Sigmoid colon (tissue), 3 donors: ENCODE measurements around the gene TCEANC2.

ENCODE experiments used
- CTCF ChIP-seq, 4 experiments: fragments of 450-650 bp in 3 of 4; fragments of 200-600 bp in 1 of 4; IDR thresholded peaks; one replicate each; pipeline ENCODE4 v1.5.1; 2016 to 2019; ENCODE audit warnings: antibody characterized with exemption in 4 of 4, mild to moderate bottlenecking in 3 of 4, moderate library complexity in 2 of 4
- POLR2A ChIP-seq, 2 donors: fragments of 450-650 bp; IDR thresholded peaks; one replicate each; pipeline ENCODE4 v1.6.1; 2016; ENCODE audit warnings: antibody characterized with exemption in 2 of 2, mild to moderate bottlenecking in 2 of 2, moderate library complexity in 2 of 2

GRCh38 chr1:54047384-54048305 is 5.8 kb upstream of the TCEANC2 start:
- TF ChIP-seq POLR2A (IDR thresholded peaks at IDR 0.05) (no peak), CTCF (IDR thresholded peaks at IDR 0.05) (no peak)
